H1 (cell line): Measurements from ENCODE around the gene ARHGEF3. TPM values are rescaled to one million over a fixed set of nuclear protein-coding genes. Genes with fewer than 3 reads are reported as not detected.

Experiments
- CTCF ChIA-PET: fragments of 300-600 bp; sonication (Branson Sonifier 250); formaldehyde crosslinking; loops from one replicate; lab custom pipeline; 2021; ENCODE audit not compliant: partially characterized antibody; lab: Charles Lee
- POLR2A ChIA-PET: fragments of 300-600 bp; sonication (Branson Sonifier 250); formaldehyde crosslinking; loops from one replicate; lab custom pipeline; 2021; ENCODE audit warnings: inconsistent platforms; ENCODE audit not compliant: partially characterized antibody; lab: Charles Lee
- DNase-seq, 2 experiments: peaks; one replicate each; pipeline versions ENCODE4 v3.0.0 to v3.0.0-alpha.2; 2010 to 2022; ENCODE audit warnings: low spot score in 2 of 2, low read depth in 1 of 2, mixed read lengths in 1 of 2
- FAIRE-seq: peaks from 2 replicates; lab custom pipeline; 2011; peaks lifted over from hg19 to GRCh38; lab: Jason Lieb, UNC
- H2AFZ ChIP-seq: 2 replicates; pipeline ENCODE4 v1.8.1; 2012; ENCODE audit warnings: low read length, inconsistent platforms
- H2AK5ac ChIP-seq: 2 replicates; pipeline ENCODE4 v1.6.1; 2013; ENCODE audit warnings: low read depth, low read length
- H2BK120ac ChIP-seq: replicated peaks from 2 replicates; pipeline ENCODE3; 2013; ENCODE audit warnings: low read depth, low read length, inconsistent platforms
- H2BK12ac ChIP-seq: 2 replicates; pipeline ENCODE4 v1.6.1; 2013; ENCODE audit warnings: low read depth, low read length
- H2BK15ac ChIP-seq: 2 replicates; pipeline ENCODE4 v1.6.1; 2013; ENCODE audit warnings: low read length
- H2BK20ac ChIP-seq: 2 replicates; pipeline ENCODE4 v1.6.1; 2013; ENCODE audit warnings: low read length
- H2BK5ac ChIP-seq: 2 replicates; pipeline ENCODE4 v1.6.1; 2013; ENCODE audit warnings: low read depth, low read length
- H3K14ac ChIP-seq: 2 replicates; pipeline ENCODE4 v1.6.1; 2013; ENCODE audit warnings: inconsistent platforms; ENCODE audit not compliant: insufficient read length
- H3K18ac ChIP-seq: 2 replicates; pipeline ENCODE4 v1.6.1; 2013; ENCODE audit warnings: low read length; ENCODE audit errors: extremely low read depth
- H3K23ac ChIP-seq: 2 replicates; pipeline ENCODE4 v1.6.1; 2013; ENCODE audit warnings: inconsistent platforms; ENCODE audit not compliant: insufficient read length
- H3K23me2 ChIP-seq: 2 replicates; pipeline ENCODE4 v1.6.1; 2013; ENCODE audit warnings: low read depth, low read length
- H3K27ac ChIP-seq: 2 replicates; pipeline ENCODE4 v1.6.1; 2011; ENCODE audit warnings: low read depth, low read length, inconsistent platforms
- H3K27me3 ChIP-seq, 4 experiments: replicated peaks in 1 of 4; 1 replicate in 1 of 4; 2 replicates in 3 of 4; pipeline versions ENCODE4 v1.6.1 to v1.8.1; 2011 to 2013; ENCODE audit warnings: low read length in 3 of 4, mild to moderate bottlenecking in 3 of 4, inconsistent platforms in 2 of 4, mixed read lengths in 2 of 4, moderate library complexity in 1 of 4; ENCODE audit not compliant: control insufficient read depth in 3 of 4, insufficient read depth in 3 of 4; ENCODE audit errors: extremely low read depth in 1 of 4
- H3K36me3 ChIP-seq, 4 experiments: 2 replicates each; pipeline versions ENCODE4 v1.6.1 to v1.8.1; 2011 to 2013; ENCODE audit warnings: mild to moderate bottlenecking in 4 of 4, low read length in 3 of 4, moderate library complexity in 2 of 4, control low read depth in 1 of 4, inconsistent platforms in 1 of 4; ENCODE audit not compliant: insufficient read depth in 4 of 4, control insufficient read depth in 2 of 4
- H3K4ac ChIP-seq: replicated peaks from 2 replicates; pipeline ENCODE3; 2013; ENCODE audit warnings: low read length, low read depth, mixed read lengths, inconsistent platforms; ENCODE audit not compliant: insufficient read length
- H3K4me1 ChIP-seq, 4 experiments: replicated peaks in 1 of 4; 1 replicate in 1 of 4; 2 replicates in 3 of 4; pipeline versions ENCODE4 v1.6.1 to v1.8.1; 2011 to 2013; ENCODE audit warnings: low read length in 3 of 4, inconsistent platforms in 2 of 4, mixed read lengths in 1 of 4; ENCODE audit not compliant: insufficient read depth in 4 of 4, control insufficient read depth in 3 of 4
- H3K4me2 ChIP-seq, 2 experiments: 2 replicates each; pipeline versions ENCODE4 v1.6.1 to v1.8.1; 2011 to 2013; ENCODE audit warnings: low read depth in 2 of 2, low read length in 2 of 2, control low read depth in 1 of 2, inconsistent platforms in 1 of 2, mild to moderate bottlenecking in 1 of 2; ENCODE audit not compliant: insufficient read depth in 1 of 2
- H3K4me3 ChIP-seq, 4 experiments: fragments of 200-600, 300-600 bp in 1 of 4; sonication (generic), shearing (Covaris generic), sonication (Bioruptor Twin) in 1 of 4; 2 replicates each; pipeline versions ENCODE4 v1.5.1 to v1.8.1; 2011 to 2016; ENCODE audit warnings: low read length in 4 of 4, low read depth in 3 of 4, control low read depth in 2 of 4, inconsistent platforms in 2 of 4, mild to moderate bottlenecking in 2 of 4, mixed read lengths in 1 of 4, moderate library complexity in 1 of 4; ENCODE audit not compliant: insufficient read depth in 2 of 4; ENCODE audit errors: extremely low read depth in 1 of 4
- H3K56ac ChIP-seq: replicated peaks from 2 replicates; pipeline ENCODE3; 2013; ENCODE audit warnings: low read depth, mild to moderate bottlenecking, mixed read lengths, low read length, inconsistent platforms; ENCODE audit not compliant: insufficient read length
- H3K79me1 ChIP-seq: 2 replicates; pipeline ENCODE4 v1.6.1; 2013; ENCODE audit warnings: low read depth, low read length, control low read depth
- H3K79me2 ChIP-seq, 2 experiments: 2 replicates each; pipeline versions ENCODE4 v1.6.1 to v1.8.1; 2012 to 2013; ENCODE audit warnings: low read length in 2 of 2, mild to moderate bottlenecking in 2 of 2, inconsistent platforms in 1 of 2; ENCODE audit not compliant: insufficient read depth in 2 of 2, control insufficient read depth in 1 of 2
- H3K9ac ChIP-seq, 4 experiments: replicated peaks in 1 of 4; 1 replicate in 1 of 4; 2 replicates in 3 of 4; pipeline versions ENCODE4 v1.6.1 to v1.8.1; 2011 to 2013; ENCODE audit warnings: low read depth in 3 of 4, low read length in 3 of 4, control low read depth in 2 of 4, mild to moderate bottlenecking in 2 of 4, moderate library complexity in 2 of 4, inconsistent platforms in 1 of 4; ENCODE audit errors: extremely low read depth in 1 of 4
- H3K9me3 ChIP-seq, 2 experiments: 2 replicates each; pipeline versions ENCODE4 v1.6.1 to v1.8.1; 2012 to 2013; ENCODE audit warnings: mild to moderate bottlenecking in 2 of 2, moderate library complexity in 2 of 2, control low read depth in 1 of 2, inconsistent platforms in 1 of 2, low read depth in 1 of 2, low read length in 1 of 2, mixed read lengths in 1 of 2; ENCODE audit not compliant: insufficient read depth in 2 of 2
- H4K20me1 ChIP-seq, 2 experiments: replicated peaks in 1 of 2; 2 replicates each; pipeline versions ENCODE3 to v1.8.1; 2011 to 2013; ENCODE audit warnings: inconsistent platforms in 2 of 2, low read length in 2 of 2, mild to moderate bottlenecking in 1 of 2; ENCODE audit not compliant: insufficient read depth in 2 of 2, control insufficient read depth in 1 of 2
- H4K5ac ChIP-seq: 2 replicates; pipeline ENCODE4 v1.6.1; 2013; ENCODE audit warnings: low read length, low read depth, mixed read lengths, inconsistent platforms; ENCODE audit not compliant: insufficient read length
- H4K8ac ChIP-seq: 2 replicates; pipeline ENCODE4 v1.8.0; 2013; ENCODE audit warnings: mild to moderate bottlenecking, moderate library complexity, low read length, inconsistent platforms; ENCODE audit not compliant: insufficient read depth; ENCODE audit errors: extremely low read depth
- H4K91ac ChIP-seq: replicated peaks from 2 replicates; pipeline ENCODE3; 2013; ENCODE audit warnings: low read length, mixed read lengths, inconsistent platforms; ENCODE audit not compliant: insufficient read length
- KDM4A ChIP-seq: IDR thresholded peaks from one replicate; pipeline ENCODE4 v1.7.1; 2012; ENCODE audit warnings: low read depth, mild to moderate bottlenecking, moderate library complexity, low read length, inconsistent platforms; ENCODE audit not compliant: severe bottlenecking
- PHF8 ChIP-seq: fragments of 200-600 bp; sonication (generic); conservative IDR thresholded peaks from 2 replicates; pipeline ENCODE4 v1.7.1; 2012; ENCODE audit warnings: low read depth, mild to moderate bottlenecking, inconsistent platforms, low read length, moderate library complexity
- SIX5 ChIP-seq: IDR thresholded peaks from 2 replicates; pipeline ENCODE4 v1.6.1; 2011; ENCODE audit warnings: mild to moderate bottlenecking, low read depth, low read length
- SP2 ChIP-seq: IDR thresholded peaks from 2 replicates; pipeline ENCODE4 v1.6.1; 2012; ENCODE audit warnings: mild to moderate bottlenecking, low read length, inconsistent platforms
- WGBS, 2 experiments: shearing (Covaris generic) in 1 of 2; methylation state at CpG; one replicate each; pipeline versions ENCODE4 v1.1.6 to v1.1.7; 2013 to 2015; ENCODE audit warnings: low lambda C conversion rate in 2 of 2, mixed read lengths in 2 of 2, inconsistent platforms in 1 of 2, low coverage in 1 of 2, missing lambda C conversion rate in 1 of 2; ENCODE audit not compliant: insufficient replicate concordance in 2 of 2, insufficient coverage in 1 of 2, insufficient read length in 1 of 2; ENCODE audit errors: extremely low coverage in 1 of 2, missing lambda C conversion rate in 1 of 2; 5-methylcytosine and 5-hydroxymethylcytosine counted together
- polyA plus RNA-seq, 7 experiments: library from polyadenylated mRNA; depleted of rRNA in 3 of 7; stranded (reverse) in 5 of 7; unstranded in 2 of 7; fragments of >200 nt in 5 of 7; fragments of 200-250 nt in 2 of 7; gene quantifications; 1 replicate in 5 of 7; 2 replicates in 1 of 7; 4 replicates in 1 of 7; pipeline versions ENCODE4 v1.2.1 to v1.2.3, GENCODE V29; 2011 to 2013; ENCODE audit warnings: missing spikeins in 2 of 7, mixed read lengths in 2 of 7
- total RNA-seq: library from RNA; stranded (reverse); fragmentation: NEBNext Ultra II Directional; extraction: Animal tissue kit (Norgen Biotek cat#: 25700); gene quantifications from 2 replicates; pipeline ENCODE4 v1.2.1, GENCODE V29; 2021

The ARHGEF3 gene
- total and polyA plus RNA-seq, 2 of the 8 experiments (the other 6 are each of a cell fraction or from before 2014, with no cell fraction given): 2.8 to 6.0 TPM

GRCh38 chr3:56691165-56692000, 110.4 kb downstream of the ARHGEF3 start:
- Histone ChIP-seq H3K56ac (no peak overlapping the region), H3K4me2 (no peak overlapping the region), H2BK15ac (no peak overlapping the region), H2AK5ac (no peak overlapping the region), H2BK5ac (no peak overlapping the region), H2BK12ac (no peak overlapping the region), H4K20me1 (no peaks in the 10 kb centered on the region), H3K18ac (no peak overlapping the region), H3K9me3 (peaks cover 0 to 4% of the 10 kb centered on the region in 2 experiments; a peak in 1 of 4 replicates), H2AFZ (no peak overlapping the region), H3K27me3 (no peaks in the 10 kb centered on the region; a peak in 2 of 7 replicates), H3K9ac (no peak overlapping the region), H3K79me1 (no peaks in the 10 kb centered on the region), H3K23me2 (no peaks in the 10 kb centered on the region; the same call in 1 of the 2 replicates), H3K36me3 (no peaks in the 10 kb centered on the region), H2BK120ac (no peak overlapping the region), H3K27ac (no peak overlapping the region), H3K79me2 (no peaks in the 10 kb centered on the region), H3K14ac (no peak overlapping the region), H3K4me1 (no peaks in the 10 kb centered on the region), H4K8ac (no peak overlapping the region), H3K4me3 (no peak overlapping the region), H2BK20ac (no peak overlapping the region), H3K4ac (no peak overlapping the region), H4K91ac (no peak overlapping the region), H4K5ac (no peak overlapping the region), H3K23ac (no peak overlapping the region)
- POLR2A ChIA-PET: interaction anchor here (1.6 kb wide), 1 partner anchor 9 kb away, joined by 6 read pairs; the partner anchor contains the start of gene TASOR
- DNase-seq: no peak
- CTCF ChIA-PET: interaction anchor here (1.0 to 2.1 kb wide), 4 partner anchors 10 to 298 kb away, joined by 3 to 6 read pairs (median 3); no protein-coding TSS in a partner anchor
- no peak for FAIRE-seq
- WGBS, 2 experiments: 100% methylated on average over 2 of the region's 19 CpGs; no CpG with 5 or more reads in 1 of the 2 experiments
- no peak for TF ChIP-seq KDM4A
- no peak for TF ChIP-seq SP2
- TF ChIP-seq SIX5: no peak
- TF ChIP-seq PHF8: no peak
